OCI-LY7 (cell line): Measurements from ENCODE around the gene NCLN. TPM values are rescaled to one million over a fixed set of nuclear protein-coding genes. Genes with fewer than 3 reads are reported as not detected.

Experiments
- BruUV-seq: library from RNA; stranded (reverse); fragments of 400-500 nt; replicated peaks from 2 replicates; lab custom pipeline; 2021; lab: Mats Ljungman, UMichigan
- CTCF ChIA-PET: fragments of 300-600 bp; sonication (Branson Sonifier 250); formaldehyde crosslinking; loops from one replicate; lab custom pipeline; 2022; ENCODE audit warnings: antibody characterized with exemption; ENCODE audit not compliant: unreplicated experiment; lab: Charles Lee
- POLR2A ChIA-PET: fragments of 300-600 bp; sonication (Branson Sonifier 250); formaldehyde crosslinking; loops from one replicate; lab custom pipeline; 2022; ENCODE audit warnings: antibody characterized with exemption; lab: Charles Lee
- DNase-seq: peaks from one replicate; pipeline ENCODE4 v3.0.0-alpha.2; 2015; ENCODE audit warnings: low spot score
- H2AFZ ChIP-seq: fragments of 200-600 bp; sonication (generic), shearing (Covaris generic); 2 replicates; pipeline ENCODE4 v1.6.1; 2014; ENCODE audit warnings: mild to moderate bottlenecking, antibody characterized with exemption, low read length, moderate library complexity
- H3K27ac ChIP-seq: fragments of 200-600 bp; sonication (generic); 2 replicates; pipeline ENCODE4 v1.5.1; 2014; ENCODE audit warnings: mixed run types, low read depth, mild to moderate bottlenecking, moderate library complexity, low read length, inconsistent platforms; ENCODE audit not compliant: poor library complexity, severe bottlenecking
- H3K36me3 ChIP-seq: fragments of 200-600 bp; sonication (generic); 2 replicates; pipeline ENCODE4 v1.6.1; 2014; ENCODE audit warnings: mild to moderate bottlenecking, antibody characterized with exemption, low read length, moderate library complexity, mixed read lengths; ENCODE audit not compliant: insufficient read depth
- H3K4me1 ChIP-seq: fragments of 200-600 bp; sonication (generic); 2 replicates; pipeline ENCODE4 v1.5.1; 2014; ENCODE audit warnings: mild to moderate bottlenecking, low read length; ENCODE audit not compliant: insufficient read depth, poor library complexity, severe bottlenecking
- H3K4me2 ChIP-seq: fragments of 200-600 bp; sonication (generic); 2 replicates; pipeline ENCODE4 v1.6.1; 2014; ENCODE audit warnings: mild to moderate bottlenecking, low read length
- H3K4me3 ChIP-seq: fragments of 200-600 bp; sonication (generic); 2 replicates; pipeline ENCODE4 v1.5.1; 2014; ENCODE audit warnings: mild to moderate bottlenecking, low read depth, low read length; ENCODE audit not compliant: poor library complexity, severe bottlenecking
- H3K79me2 ChIP-seq: fragments of 200-600 bp; sonication (generic); 2 replicates; pipeline ENCODE4 v1.6.1; 2016; ENCODE audit warnings: low read depth, mild to moderate bottlenecking, low read length, moderate library complexity, mixed read lengths; ENCODE audit not compliant: insufficient read depth
- H3K9me2 ChIP-seq: fragments of 200-600 bp; sonication (generic); 2 replicates; pipeline ENCODE4 v1.6.1; 2016; ENCODE audit warnings: mild to moderate bottlenecking, low read length, mixed read lengths; ENCODE audit not compliant: insufficient read depth
- H3K9me3 ChIP-seq: fragments of 200-600 bp; sonication (generic); 2 replicates; pipeline ENCODE4 v1.6.1; 2014; ENCODE audit warnings: mild to moderate bottlenecking, mixed run types, low read length, mixed read lengths
- H4K20me1 ChIP-seq: fragments of 200-600 bp; sonication (generic); 2 replicates; pipeline ENCODE4 v1.6.1; 2014; ENCODE audit warnings: mild to moderate bottlenecking, antibody characterized with exemption, low read length, moderate library complexity, mixed read lengths; ENCODE audit not compliant: insufficient read depth
- CTCF ChIP-seq: fragments of 200-600 bp; sonication (generic); conservative IDR thresholded peaks from 2 replicates; pipeline ENCODE4 v1.5.1; 2014; ENCODE audit warnings: mild to moderate bottlenecking, antibody characterized with exemption, low read length, moderate library complexity, mixed read lengths
- EZH2phosphoT487 ChIP-seq: fragments of 200-600 bp; sonication (generic); IDR thresholded peaks from 2 replicates; pipeline ENCODE4 v1.6.1; 2018; ENCODE audit warnings: low read depth, borderline replicate concordance, mild to moderate bottlenecking, mixed run types, antibody characterized with exemption, low read length, moderate library complexity, mixed read lengths
- intact Hi-C: fragments of 100-400 bp; cut with micrococcal nuclease; formaldehyde crosslinking; loops from one replicate; pipeline ENCODE4 v1.10.0; 2022; ENCODE audit not compliant: unreplicated experiment
- total RNA-seq, 2 experiments: library from RNA; depleted of rRNA in 1 of 2; stranded (reverse); fragments of >200 nt in 1 of 2; shearing (Covaris generic) in 1 of 2; gene quantifications; 2 replicates each; pipeline ENCODE4 v1.2.3, GENCODE V29; 2014 to 2022

NCLN gene
- total RNA-seq, 2 experiments from 2014 or later, result 49.2 to 61.9 TPM

- DNase-seq, result no peak
- ChIA-PET POLR2A (no interaction called here), CTCF (no interaction called here)
- Histone ChIP-seq H3K9me2 (no peaks in the 10 kb centered on the region), H2AFZ (no peak overlapping the region), H3K4me1 (peaks cover 6% of the 10 kb centered on the region), H3K79me2 (no peaks in the 10 kb centered on the region), H3K27ac (no peak overlapping the region), H4K20me1 (no peaks in the 10 kb centered on the region), H3K36me3 (no peaks in the 10 kb centered on the region), H3K4me3 (no peak overlapping the region), H3K4me2 (no peak overlapping the region), H3K9me3 (no peaks in the 10 kb centered on the region)
- intact Hi-C loops, result no loop called here
- TF ChIP-seq EZH2phosphoT487 (no peak), CTCF (no peak)
- BruUV-seq, result no TSS peak
These were observed 45.6 kb downstream of the NCLN start for GRCh38 chr19:3231288-3231687.

- intact Hi-C loops, result no loop called here
- no peaks in the 10 kb centered on the region for H3K9me3 ChIP-seq
- H3K27ac ChIP-seq, result no peak overlapping the region
- peaks cover 5% of the 10 kb centered on the region for H3K4me1 ChIP-seq
- no peaks in the 10 kb centered on the region for H4K20me1 ChIP-seq
- ChIA-PET POLR2A (no interaction called here), CTCF (no interaction called here)
- H3K4me3 ChIP-seq, result no peak overlapping the region
- no peaks in the 10 kb centered on the region for H3K79me2 ChIP-seq
- no peaks in the 10 kb centered on the region for H3K36me3 ChIP-seq
- DNase-seq, result no peak
- no peak overlapping the region for H2AFZ ChIP-seq
- BruUV-seq, result no TSS peak
- TF ChIP-seq EZH2phosphoT487, result no peak
- no peak for TF ChIP-seq CTCF
- H3K4me2 ChIP-seq, result no peak overlapping the region
- no peaks in the 10 kb centered on the region for H3K9me2 ChIP-seq
These were observed 47.4 kb downstream of the NCLN start for GRCh38 chr19:3233116-3233515.

GRCh38 chr19:3233831-3234230 is 48.1 kb downstream of the NCLN start:
- no peaks in the 10 kb centered on the region for H3K79me2 ChIP-seq
- no peak overlapping the region for H3K27ac ChIP-seq
- TF ChIP-seq EZH2phosphoT487 (no peak), CTCF (no peak)
- no peaks in the 10 kb centered on the region for H3K9me3 ChIP-seq
- ChIA-PET CTCF (no interaction called here), POLR2A (no interaction called here)
- no TSS peak for BruUV-seq
- no peaks in the 10 kb centered on the region for H4K20me1 ChIP-seq
- no peaks in the 10 kb centered on the region for H3K36me3 ChIP-seq
- H3K4me2 ChIP-seq, result no peak overlapping the region
- DNase-seq, result no peak
- no peak overlapping the region for H3K4me3 ChIP-seq
- H3K9me2 ChIP-seq, result no peaks in the 10 kb centered on the region
- intact Hi-C loops, result no loop called here
- H3K4me1 ChIP-seq, result no peaks in the 10 kb centered on the region
- no peak overlapping the region for H2AFZ ChIP-seq
